ENCODE measurements around the gene CLTA. TPM values are rescaled to one million over a fixed set of nuclear protein-coding genes. Genes with fewer than 3 reads are reported as not detected.
"Not testable (repeated sequence)": the region's sequence is repeated elsewhere in the genome, so short reads cannot be mapped to it uniquely, and the experiment has no call there.

The CLTA gene
- total RNA-seq, 2 experiments from 2014 or later, result 181 TPM

DNA sequence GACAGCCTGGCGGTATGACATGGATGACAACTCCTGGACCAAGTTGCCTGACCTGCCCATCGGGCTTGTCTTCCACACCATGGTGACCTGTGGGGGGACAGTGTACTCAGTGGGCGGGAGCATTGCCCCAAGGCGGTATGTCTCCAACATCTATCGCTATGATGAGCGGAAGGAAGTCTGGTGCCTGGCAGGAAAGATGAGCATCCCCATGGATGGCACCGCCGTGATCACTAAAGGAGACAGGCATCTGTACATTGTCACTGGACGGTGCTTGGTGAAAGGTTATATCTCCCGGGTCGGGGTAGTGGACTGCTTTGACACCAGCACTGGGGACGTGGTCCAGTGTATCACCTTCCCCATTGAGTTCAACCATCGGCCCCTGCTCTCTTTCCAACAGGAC, 20.2 kb upstream of the CLTA start:
- ChIA-PET CTCF (interaction anchor here (0.8 to 1.6 kb wide), 2 partner anchors 67 to 71 kb away, joined by 3 to 7 read pairs; no protein-coding TSS in a partner anchor), POLR2A (no interaction called here)

GRCh38 chr9:36173861-36174260, 16.9 kb upstream of the CLTA start:
- POLR2A ChIA-PET, result interaction anchor here (0.7 kb wide), 1 partner anchor 25 kb away, joined by 3 read pairs; no protein-coding TSS in a partner anchor
- CTCF ChIA-PET, result no interaction called here

DNA sequence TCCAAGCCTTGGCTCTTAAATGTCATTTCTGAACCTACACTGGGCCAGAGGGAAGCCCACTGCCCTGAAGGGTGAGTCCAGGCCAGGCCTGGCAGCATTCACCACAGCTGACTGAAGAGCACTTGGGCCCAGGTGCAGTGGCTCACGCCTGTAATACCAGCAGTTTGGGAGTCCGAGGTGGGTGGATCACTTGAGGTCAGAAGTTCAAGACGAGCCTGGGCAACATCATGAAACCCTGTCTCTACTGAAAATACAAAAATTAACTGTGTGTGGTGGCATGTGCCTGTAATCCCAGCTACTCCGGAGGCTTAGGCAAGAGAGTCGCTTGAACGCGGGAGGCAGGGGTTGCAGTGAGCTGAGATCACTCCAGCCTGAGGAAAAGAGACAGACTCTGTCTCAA, 16.4 kb upstream of the CLTA start:
- CTCF ChIA-PET, result no interaction called here
- POLR2A ChIA-PET, result interaction anchor here (0.7 kb wide), 1 partner anchor 25 kb away, joined by 3 read pairs; no protein-coding TSS in a partner anchor

DNA sequence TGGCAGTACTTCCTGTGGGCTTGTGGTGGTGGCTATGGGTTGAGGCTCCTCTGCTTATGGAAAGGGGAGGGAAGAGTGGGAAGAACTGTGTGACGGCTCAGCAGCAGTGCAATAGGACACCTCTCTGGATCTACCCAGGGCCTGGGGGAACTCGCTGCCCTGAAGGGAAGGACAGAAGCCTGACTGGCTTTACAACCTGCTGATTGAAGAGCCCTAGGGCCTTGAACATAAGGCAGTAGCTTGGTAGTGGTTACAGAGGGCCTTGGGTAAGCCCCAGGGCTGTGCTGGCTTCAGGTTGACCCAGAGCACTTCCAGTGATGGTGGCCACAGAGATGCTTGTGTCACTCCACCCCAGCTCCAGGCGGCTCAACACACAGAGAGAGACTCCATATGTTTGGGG, 16.0 kb upstream of the CLTA start:
- ChIA-PET CTCF (no interaction called here), POLR2A (interaction anchor here (0.7 kb wide), 1 partner anchor 26 kb away, joined by 3 read pairs; no protein-coding TSS in a partner anchor)

DNA sequence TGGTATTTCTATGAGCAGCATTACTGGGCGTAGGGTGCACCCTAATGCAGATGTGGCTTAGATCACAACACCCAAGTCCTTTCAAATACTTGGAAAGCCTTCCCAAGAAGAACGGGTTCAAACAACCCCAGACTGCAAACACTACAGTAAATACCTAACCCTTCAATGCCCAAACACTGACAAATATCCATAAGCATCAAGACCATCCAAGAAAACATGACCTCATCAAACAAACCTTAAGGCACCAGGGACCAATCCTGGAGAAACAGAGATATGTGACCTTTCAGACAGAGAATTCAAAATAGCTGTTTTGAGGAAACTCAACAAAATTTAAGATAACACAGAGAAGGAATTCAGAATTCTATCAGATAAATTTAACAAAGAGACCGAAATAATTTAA, 15.5 kb upstream of the CLTA start:
- CTCF ChIA-PET, POLR2A ChIA-PET: not testable (repeated sequence)

DNA sequence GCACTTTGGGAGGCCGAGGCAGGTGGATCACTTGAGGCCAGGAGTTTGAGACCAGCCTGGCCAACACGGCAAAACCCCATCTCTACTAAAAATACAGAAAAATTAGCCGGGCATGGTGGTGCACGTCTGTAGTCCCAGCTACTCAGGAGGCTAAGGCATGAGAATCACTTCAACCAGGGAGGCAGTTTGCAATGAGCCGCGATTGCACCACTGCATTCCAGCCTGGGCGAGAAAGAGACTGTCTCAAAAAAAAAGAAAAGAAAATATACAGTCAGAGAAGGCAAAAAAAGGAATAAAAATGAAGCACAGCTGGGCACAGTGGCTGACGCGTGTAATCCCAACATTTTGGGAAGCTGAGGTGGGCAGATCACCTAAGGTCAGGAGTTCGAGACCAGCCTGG, 14.2 kb upstream of the CLTA start:
- POLR2A ChIA-PET, CTCF ChIA-PET: not testable (repeated sequence)

DNA sequence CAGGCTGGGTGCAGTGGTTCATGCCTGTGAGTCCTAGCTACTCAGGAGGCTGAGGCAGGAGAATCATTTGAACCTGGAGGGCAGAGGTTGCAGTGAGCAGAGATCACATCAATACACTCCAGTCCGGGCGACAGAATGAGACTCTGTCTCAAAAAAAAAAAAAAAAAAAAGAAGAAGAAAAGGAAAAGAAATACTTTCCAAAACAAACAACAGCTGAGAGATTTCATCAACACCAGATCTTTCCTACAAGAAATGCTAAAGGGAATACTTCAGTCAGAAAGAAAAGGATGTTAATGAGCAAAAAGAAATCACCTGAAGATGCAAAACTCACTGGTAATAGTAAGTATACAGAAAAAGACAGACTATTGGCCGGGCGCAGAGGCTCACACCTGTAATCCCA, 13.2 kb upstream of the CLTA start:
- ChIA-PET POLR2A (interaction anchor here (0.7 kb wide), 1 partner anchor 880 kb away, joined by 3 read pairs; no protein-coding TSS in a partner anchor), CTCF (interaction anchor here (0.8 to 1.2 kb wide), 3 partner anchors 11 to 170 kb away, joined by 3 to 6 read pairs (median 4); no protein-coding TSS in a partner anchor)

- CTCF ChIA-PET, POLR2A ChIA-PET: not testable (repeated sequence)
Observed at GRCh38 chr9:36180243-36180642, 10.5 kb upstream of the CLTA start.

GRCh38 chr9:36187414-36187813, 3.3 kb upstream of the CLTA start:
- POLR2A ChIA-PET, result no interaction called here
- CTCF ChIA-PET, result no interaction called here

DNA sequence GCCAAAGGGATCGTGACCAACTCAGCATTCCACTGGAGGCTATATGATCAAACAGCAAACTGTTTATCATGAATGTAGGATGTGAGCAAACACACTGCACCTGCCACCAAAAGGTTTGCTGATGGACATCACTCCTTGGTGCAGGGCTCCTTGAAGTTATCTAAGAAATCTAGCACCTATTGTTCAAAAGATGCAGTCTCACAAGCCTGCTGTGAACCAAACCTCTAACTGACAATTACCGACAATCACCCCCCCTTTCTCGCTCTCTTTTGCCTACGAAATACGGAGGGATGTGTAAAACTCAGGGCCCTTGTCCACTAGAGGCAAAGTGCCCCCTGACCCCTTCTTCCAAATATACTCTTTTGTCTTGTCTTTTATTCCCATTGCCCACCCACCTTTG, 2.5 kb upstream of the CLTA start:
- POLR2A ChIA-PET, result no interaction called here
- CTCF ChIA-PET, result no interaction called here

- POLR2A ChIA-PET, result interaction anchor here (0.5 to 1.6 kb wide), 7 partner anchors 20 to 211 kb away, joined by 3 to 4 read pairs (median 3); no protein-coding TSS in a partner anchor
Observed at GRCh38 chr9:36189976-36190375, 745 bp upstream of the CLTA start.

GRCh38 chr9:36191290-36191645, 547 bp downstream of the CLTA start:
- ChIA-PET CTCF (interaction anchor here (0.7 to 2.6 kb wide), 8 partner anchors 13 to 137 kb away, joined by 3 to 9 read pairs (median 4); partner anchors contain the start of gene GNE), POLR2A (interaction anchor here (0.6 to 1.6 kb wide), 10 partner anchors 19 to 295 kb away, joined by 3 to 4 read pairs (median 3); no protein-coding TSS in a partner anchor)

More at GRCh38 chr9:36189976-36190375, 745 bp upstream of the CLTA start:
- CTCF ChIA-PET, result interaction anchor here (0.6 to 2.6 kb wide), 10 partner anchors 14 to 139 kb away, joined by 3 to 9 read pairs (median 4); partner anchors contain the start of gene GNE

DNA sequence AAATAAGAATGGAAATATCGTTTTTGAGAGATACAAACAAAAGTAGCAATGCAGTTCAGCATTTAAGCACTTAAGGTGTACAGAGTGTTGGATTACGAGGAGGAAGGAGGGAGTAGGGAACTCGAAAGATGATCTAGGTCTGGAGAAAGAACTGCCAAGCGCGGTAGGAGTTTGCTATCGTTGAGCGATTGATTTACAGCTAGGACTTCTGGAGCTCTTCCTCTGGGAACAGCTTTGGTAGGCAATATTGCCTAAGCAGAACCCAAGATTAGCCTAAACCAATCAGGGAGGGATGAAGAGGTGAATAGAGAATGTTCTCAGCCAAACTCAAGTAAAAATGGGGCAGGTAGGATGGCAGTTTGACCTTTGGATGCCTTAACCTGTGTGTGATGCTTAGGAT, 965 bp downstream of the CLTA start:
- ChIA-PET POLR2A (interaction anchor here (1.0 to 1.4 kb wide), 2 partner anchors 22 to 32 kb away, joined by 3 to 4 read pairs; no protein-coding TSS in a partner anchor), CTCF (interaction anchor here (0.5 to 2.3 kb wide), 5 partner anchors 13 to 137 kb away, joined by 3 to 9 read pairs (median 3); no protein-coding TSS in a partner anchor)

DNA sequence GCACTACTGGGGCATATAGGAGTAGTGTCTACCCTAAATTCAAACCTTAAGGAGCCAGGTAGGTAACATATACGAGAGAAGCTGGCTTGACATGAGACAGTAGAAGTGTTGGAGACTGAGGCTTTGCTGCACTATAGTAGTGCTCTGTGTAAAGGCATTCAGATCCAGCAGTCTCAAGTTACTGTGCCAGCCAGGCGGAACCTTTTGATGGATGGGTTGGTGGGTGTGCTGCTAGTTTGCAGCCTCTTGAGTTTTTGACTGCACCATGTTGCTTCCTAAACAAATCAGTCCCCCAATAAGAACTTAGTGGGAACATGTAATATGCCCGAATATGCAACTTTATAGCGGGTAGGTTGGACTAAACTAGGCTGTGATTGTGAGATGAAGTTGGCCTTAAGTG, 1.5 kb downstream of the CLTA start:
- ChIA-PET CTCF (interaction anchor here (0.5 to 1.1 kb wide), 2 partner anchors 29 to 66 kb away, joined by 3 read pairs; no protein-coding TSS in a partner anchor), POLR2A (interaction anchor here (1.4 kb wide), 1 partner anchor 21 kb away, joined by 4 read pairs; no protein-coding TSS in a partner anchor)

- ChIA-PET CTCF (interaction anchor here (0.5 to 1.4 kb wide), 2 partner anchors 17 to 65 kb away, joined by 3 read pairs; no protein-coding TSS in a partner anchor), POLR2A (no interaction called here)
Observed at GRCh38 chr9:36193023-36193422, 2.3 kb downstream of the CLTA start.

GRCh38 chr9:36194326-36195000, 3.7 kb downstream of the CLTA start:
- ChIA-PET POLR2A (no interaction called here), CTCF (interaction anchor here (1.0 kb wide), 1 partner anchor 91 kb away, joined by 3 read pairs; no protein-coding TSS in a partner anchor)

- POLR2A ChIA-PET, result no interaction called here
- CTCF ChIA-PET, result interaction anchor here (0.8 to 2.0 kb wide), 3 partner anchors 8 to 38 kb away, joined by 3 to 5 read pairs (median 4); partner anchors contain the start of gene CLTA
Observed at GRCh38 chr9:36204906-36205547, 14.3 kb downstream of the CLTA start.

DNA sequence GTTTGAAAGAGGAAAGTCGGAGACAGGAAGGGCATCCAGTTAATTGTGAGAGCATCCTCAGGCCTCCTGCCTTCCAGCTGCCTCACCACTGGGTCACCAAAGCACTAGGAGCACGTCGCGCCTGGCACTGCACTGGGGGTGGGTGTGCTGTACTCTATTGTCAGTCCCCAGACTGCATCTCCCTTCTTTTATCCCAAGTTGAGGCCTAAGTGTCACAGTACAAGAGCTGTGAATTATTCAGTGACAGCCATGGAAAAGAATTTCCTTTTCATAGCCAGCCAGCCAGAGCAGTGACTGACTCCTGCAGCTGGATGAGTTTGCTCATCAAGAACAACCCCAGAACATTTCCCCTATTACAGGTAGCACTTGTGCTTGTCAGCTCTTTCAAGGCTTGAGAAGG, 16.3 kb downstream of the CLTA start:
- POLR2A ChIA-PET, result no interaction called here

DNA sequence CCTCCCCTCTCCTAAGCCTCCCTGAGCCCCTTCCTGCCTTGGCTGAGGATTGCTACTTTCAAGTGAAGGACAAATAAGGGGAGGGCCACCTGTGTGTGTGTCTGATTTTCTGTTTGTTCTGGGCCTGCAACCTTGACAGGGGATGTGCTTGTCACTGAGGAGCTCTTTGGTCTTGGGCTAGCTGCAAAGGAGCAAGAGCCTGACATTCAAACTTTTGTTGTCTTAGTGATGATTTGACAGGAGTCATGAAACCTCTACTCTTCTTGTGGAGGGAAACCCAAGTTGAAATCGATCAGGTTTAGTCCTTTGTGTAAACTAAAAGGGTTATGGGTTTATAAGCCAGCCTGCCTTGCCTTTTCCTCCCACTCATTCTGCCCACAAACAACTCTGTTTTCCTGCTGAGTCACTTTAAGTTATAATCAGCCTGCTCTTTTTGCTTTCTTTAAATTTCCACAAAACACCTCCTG, 16.9 kb downstream of the CLTA start:
- ChIA-PET POLR2A (no interaction called here), CTCF (interaction anchor here (0.6 to 1.0 kb wide), 2 partner anchors 10 to 116 kb away, joined by 3 read pairs; no protein-coding TSS in a partner anchor)

More for the DNA sequence above, 16.3 kb downstream of the CLTA start:
- CTCF ChIA-PET, result interaction anchor here (0.6 to 1.0 kb wide), 4 partner anchors 11 to 116 kb away, joined by 3 read pairs; no protein-coding TSS in a partner anchor

Data from activated CD8-positive, alpha-beta memory T cell treated with anti-CD3 and anti-CD28 coated beads for 36 hours (primary cell).